Raji (cell line): ENCODE results near the gene SH3RF3.

Experiments used
- POLR2A ChIP-seq: IDR thresholded peaks from 2 replicates; pipeline ENCODE4 v1.6.1; 2011; ENCODE audit warnings: low read depth, low read length, control low read depth; ENCODE audit not compliant: insufficient read depth

SH3RF3 gene

DNA sequence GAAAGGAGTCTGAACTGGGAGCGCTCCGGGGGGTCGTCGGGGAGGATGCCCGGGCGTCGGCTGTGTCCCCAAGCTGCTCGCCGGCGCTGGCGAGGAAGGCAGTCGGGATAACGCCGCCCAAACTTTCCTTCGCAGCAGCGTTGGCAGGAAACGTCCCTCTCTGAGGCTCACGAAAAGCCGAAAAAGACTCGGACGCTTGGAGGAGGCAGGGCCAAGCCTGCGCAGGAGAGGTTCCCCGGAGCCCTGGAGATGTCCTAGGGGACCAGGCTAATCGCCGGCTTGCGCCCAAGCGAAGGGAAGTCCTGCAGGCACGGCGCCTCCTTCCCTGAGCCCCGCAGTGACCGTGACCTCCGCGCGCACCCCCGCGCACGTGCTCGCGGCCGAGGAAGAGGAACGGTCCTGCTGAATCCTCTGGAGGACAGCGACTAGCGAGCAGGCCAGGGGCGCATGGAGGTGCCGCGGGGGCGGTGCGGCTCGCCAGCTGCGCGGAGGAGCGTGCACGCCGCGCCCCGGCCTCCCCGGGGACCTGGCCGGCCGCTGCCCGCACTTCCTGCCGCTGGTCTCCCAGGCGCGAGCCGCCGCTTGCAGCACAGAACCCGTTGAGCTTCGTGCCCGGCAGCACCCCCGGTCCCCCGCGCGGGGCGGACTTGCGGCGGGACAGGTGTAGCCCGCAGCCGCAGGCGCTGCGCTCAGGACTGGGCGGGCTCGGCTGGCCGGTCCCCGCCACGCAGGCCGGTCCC is at the start of gene SH3RF3:
SH3RF3 (plus strand) TSS at position 590 of the 740 bp plus-strand sequence.
- TF ChIP-seq POLR2A = no peak

DNA sequence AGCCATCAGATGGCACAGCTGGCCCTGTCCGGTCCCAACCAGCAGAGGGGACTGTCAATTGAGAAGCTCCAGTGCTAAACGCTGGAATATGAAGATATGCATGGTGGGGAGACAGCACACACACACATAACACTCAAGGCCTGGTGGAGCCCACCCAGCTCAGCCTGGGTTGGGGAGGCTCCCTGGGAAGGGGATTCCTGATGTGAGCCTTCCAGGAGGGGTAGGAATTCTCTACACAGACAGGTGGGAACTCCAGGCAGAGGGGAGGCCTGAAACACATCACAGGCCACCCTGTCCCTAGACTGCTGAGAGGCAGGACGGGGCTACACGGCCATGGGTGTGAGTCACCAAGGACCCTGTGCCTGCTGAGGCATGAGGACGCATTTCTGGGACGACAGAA is 49.4 kb upstream of the SH3RF3 start:
- TF ChIP-seq POLR2A = no peak

DNA sequence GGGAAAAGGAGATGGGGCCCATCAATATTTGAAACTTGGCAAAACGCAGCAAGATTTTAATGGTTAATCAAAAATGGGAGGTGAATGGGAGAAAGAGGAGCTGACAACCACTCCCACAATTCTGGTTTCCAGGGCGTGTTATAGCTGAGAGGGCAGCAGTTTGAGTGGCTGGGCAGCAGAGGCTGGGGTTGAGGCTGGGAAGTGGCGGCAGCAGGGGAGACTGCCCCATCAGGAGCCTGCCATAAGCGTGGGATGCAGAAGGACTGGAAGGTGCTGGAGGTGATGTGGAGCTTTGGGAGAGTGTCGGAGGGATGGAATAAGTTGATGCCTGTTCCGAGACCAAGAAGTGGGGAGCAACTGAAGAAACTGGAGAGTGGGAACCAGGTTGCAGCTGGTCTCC is 48.9 kb upstream of the SH3RF3 start:
- TF ChIP-seq POLR2A = no peak

DNA sequence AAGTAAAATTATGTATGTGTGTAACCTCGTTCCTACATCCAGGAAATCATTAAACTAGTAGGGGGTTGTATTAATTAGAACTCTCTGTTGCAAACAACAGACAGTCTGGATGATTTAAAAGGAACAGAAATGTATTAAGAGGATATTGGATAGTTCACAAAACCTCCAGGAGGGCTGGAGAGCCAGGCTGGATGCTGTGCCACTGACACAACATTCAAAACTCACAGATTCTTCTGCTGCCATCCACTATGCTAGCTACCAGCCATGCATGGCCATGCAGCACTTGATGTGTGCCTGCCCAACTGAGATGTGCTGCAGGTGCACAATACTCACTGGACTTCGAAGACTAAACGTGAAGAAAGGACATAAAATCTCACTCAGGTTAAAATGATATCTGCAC is 48.2 kb upstream of the SH3RF3 start:
- TF ChIP-seq POLR2A = no peak

DNA sequence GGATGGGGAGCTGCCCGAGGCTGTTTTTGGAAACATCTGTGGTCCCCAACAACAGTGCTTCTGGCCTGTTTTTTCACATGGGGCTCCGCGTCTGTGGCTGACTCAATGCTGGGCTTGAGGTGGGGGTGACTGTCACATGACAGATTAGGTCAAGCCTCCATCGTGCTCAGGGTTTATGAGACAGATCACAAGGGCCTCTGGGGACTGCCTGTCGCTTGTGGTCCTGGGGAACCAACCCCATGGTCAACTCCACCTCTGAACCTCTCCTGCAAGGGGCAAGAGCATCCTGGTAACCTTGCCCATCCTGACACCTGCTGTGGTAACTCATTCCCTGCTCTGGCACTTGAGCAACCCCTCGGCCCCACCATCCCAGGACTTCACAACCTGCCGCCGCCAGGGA is 47.6 kb upstream of the SH3RF3 start:
- TF ChIP-seq POLR2A = no peak

DNA sequence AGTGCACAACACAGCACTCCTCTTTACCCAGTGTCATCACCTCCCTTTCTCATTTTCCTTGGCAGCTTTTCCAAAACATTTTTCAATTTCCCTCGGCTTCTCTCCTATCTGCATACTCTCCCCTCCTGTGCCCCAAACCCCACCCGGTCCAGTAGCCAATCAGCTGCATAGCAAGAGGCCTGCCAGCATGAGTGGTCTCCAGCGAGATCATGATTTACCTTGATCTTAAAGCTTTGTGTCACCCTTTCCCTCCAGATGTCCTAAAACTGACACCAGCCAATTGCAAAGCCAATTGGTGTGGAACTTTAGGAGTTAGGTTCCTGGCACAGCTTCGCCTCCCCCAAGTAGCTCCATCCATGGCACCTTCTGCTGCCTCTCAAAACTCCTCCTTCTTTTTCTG is 45.2 kb upstream of the SH3RF3 start:
- TF ChIP-seq POLR2A = no peak

DNA sequence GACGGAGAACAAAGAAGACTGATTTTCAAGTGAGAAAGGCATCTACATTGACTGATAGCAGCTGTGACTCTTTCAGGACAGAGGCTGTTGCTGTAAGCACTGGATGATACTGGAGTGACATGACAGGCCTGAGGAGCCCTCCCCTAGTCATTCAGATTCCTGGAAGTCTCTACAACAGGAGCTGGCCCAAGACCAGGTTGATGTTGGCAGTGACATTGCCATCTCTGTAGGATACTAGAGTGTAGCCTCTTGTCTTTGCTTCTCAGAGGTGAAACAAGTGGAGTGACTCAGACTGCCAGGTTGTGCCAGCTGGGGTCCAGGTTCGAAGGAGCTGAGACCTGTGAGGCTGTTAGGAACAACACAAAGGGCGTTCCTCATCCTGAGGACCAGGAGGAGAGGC is 44.7 kb upstream of the SH3RF3 start:
- no peak for TF ChIP-seq POLR2A

DNA sequence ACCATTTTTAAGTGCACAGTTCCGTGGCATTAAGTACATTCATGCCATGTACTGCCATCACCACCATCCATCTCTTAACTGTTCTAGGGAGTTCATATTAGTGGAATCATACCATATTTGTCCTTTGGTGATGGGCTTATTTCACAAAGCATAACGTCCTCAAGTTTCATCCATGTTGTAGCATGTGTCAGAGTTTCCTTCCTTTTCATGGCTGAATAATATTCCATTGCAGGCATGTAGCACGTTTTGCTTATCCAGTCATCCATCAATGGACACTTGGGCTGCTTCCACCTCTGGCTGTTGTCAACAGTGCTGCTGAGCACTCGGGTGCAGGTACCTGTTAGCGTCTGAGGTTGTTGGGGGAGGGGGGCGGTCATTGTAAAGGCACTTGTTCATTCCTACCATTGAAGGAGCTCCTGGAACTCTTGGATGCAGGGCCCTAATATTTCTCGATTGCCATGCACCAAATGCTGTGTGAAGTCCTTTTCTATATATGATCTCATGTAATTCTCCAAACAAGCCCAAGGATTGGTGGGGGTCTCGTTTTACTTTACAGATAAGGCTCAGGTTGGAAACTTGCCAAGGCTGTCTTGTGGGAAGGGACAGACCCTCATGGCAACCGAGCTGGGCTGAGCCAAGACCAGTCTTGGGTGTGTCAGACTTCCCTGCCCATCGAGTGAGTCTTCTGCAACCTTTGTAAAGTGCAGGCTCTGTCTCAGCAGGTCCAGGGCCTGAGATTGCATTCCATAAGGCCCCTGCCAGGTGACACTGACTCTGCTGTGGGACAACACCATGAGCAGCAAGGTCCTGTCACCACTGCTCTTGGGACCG is 42.9 kb upstream of the SH3RF3 start:
- no peak for TF ChIP-seq POLR2A

DNA sequence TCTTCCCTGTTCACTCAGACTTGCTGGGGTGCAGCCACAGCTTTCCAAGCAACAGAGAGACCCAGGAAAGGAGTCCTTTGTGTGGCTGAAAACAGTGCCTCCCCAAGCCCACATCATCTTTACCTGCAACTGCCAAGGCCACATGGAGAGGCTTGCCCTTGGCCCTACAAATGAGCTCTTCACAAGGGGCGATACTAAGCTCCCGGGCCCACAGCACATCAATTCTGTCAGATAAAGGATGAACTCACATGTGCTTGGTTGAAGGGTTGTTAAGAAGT is 42.3 kb upstream of the SH3RF3 start:
- no peak for TF ChIP-seq POLR2A

DNA sequence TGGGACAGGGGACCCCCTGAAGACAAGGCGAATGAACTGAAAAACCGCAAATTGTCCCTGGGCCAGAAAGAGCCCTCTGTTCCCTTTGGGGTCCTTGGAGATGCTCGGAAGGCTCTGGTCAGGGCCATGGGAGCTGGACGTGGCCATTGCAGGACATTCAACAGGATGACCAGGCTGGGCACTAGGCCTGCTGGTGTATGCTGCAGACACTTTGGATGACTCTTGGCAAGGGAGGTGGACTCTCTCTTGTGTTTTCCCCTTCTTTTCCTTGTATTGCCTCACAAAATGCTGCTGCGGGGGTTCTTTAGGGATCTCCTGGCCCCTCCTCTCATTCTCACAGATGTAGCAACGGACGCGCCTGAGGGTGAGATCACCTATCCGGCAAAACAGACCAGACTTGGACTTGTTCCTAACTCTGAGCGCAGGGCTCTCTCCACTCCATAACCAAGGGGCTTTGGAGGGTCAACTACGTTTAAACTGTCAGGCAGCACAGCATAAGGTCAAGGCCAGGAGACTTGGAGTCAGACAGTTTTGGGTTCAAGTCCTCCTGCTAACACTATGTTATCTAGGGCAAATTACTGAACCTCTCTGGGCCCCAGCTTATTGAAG is 41.8 kb upstream of the SH3RF3 start:
- TF ChIP-seq POLR2A = no peak

DNA sequence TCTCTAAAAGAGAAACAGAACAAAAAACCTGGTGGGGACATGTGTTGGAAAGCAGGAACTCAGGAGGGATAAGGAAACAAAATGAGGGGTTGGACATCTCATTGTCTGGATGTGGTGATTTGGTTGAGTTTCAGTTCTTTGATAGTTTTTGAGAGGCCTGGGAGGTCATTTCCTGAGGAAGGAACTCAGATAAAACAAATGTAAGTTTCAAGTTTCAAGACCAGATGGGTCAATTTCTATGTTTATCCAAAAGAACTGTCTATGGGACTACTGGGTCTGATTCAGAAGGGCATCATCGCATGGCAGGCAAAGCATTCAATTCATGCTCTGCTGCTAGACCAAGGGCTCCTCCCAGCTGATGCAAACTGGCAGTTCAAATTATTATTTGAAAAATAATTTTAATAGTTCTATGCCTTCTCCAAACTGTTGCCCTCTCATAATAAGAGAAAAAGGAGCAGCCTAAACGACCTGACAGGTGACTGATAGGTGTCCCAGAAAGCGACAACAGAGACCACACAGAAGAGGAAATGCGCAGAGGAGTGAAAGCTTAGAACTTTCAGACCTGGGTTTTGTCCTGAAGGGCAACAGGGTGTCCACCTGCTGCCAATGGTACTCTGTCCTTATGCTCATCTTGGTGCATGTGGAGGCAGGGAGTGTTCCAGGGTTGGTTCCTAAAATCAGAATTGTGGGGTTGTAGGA is 39.3 kb upstream of the SH3RF3 start:
- no peak for TF ChIP-seq POLR2A

DNA sequence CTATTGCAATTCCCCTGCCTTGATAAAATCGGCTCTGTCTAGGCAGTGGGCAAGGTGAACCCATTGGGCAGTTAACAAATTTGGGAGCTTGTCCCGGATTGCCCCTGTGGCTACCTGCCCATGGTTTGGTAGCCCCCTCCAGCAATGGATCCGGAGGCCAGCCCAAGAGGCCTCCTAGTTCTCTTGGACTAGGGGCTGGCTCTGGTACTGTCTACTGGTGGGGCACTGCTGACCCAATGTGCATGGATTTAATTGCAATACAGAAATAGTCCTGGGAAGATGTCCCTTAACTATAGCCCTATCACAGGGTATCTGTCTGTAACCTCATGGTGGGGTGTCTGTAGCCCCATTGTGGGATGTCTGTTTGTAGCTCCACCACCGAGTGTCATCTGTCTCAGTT is 37.5 kb upstream of the SH3RF3 start:
- no peak for TF ChIP-seq POLR2A

DNA sequence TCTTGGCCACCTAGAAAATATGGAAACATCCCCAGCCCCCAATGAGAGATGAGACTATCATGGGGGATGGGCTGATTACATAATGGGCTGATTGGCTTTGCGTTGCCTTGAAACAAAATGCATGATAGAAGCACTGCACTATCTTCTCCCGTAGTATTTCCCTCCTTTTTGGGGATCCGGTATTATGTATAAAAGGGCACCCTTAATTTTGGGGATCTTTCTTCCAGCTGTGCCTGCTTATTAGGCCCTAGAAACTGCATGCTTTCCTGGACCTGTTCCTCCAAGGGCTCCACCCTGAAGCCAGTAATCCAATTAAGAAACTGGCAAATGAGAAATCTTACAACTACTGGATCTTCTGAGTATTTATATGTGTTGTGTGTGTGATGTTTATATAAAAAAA is 34.9 kb upstream of the SH3RF3 start:
- no peak for TF ChIP-seq POLR2A

DNA sequence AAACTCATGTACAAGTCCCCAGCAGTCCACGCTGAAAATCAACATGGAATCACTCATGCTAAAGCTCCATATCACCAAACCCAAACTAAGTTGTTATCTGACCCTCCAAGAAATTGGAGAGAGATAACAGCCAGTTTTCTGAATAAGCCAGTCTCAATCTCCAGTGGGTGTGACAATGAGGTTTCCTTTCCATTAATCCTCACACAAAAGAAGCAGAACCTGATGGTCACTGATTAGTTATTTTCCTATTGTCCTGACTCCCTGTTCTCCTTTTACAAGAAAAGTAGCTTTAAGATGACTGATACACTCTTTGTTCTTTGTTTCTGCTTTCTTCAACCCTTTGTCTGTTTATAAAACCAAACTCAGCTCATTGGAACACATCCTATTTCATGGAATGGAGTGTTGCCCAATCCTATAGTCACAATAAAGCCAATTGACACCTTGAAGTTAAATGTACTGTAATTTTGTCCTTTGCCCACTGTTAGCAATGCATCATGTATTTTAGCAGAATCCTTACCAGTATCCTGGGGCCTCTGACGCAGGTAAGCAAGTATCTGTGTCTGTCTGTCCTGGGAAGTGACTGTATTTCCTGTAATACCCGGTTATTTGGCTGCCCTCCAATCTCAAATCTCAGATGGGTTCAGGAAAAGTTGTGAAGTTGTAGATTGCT is 30.6 kb upstream of the SH3RF3 start:
- TF ChIP-seq POLR2A = no peak

DNA sequence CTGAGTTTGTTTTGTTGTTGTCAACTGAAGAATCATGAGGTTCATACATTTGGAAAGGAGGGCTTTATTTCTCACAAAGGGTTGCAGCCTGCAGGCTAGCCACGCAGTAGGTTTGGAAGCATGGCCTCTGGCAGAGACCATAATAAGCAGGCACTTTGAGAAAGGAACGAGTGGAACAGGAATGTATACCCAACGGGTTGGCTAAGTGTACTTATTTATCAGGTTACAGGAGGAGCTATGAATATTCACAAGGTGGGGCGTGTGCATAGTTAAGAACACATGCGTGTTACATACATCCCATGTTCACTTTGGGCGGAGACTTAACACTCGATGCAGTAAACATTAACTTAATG is 30.1 kb upstream of the SH3RF3 start:
- TF ChIP-seq POLR2A = no peak
